GM19023 (cell line): Measurements from ENCODE around the gene ADISSP.
A peak's percentile ranks its signal among the peaks of the same experiment; 100 is the strongest.

ENCODE experiments used
- ATAC-seq: cut with Tn5 transposase; IDR thresholded peaks from one replicate; pipeline ENCODE4 v1.9.1; 2021; ENCODE audit warnings: mild to moderate bottlenecking, moderate library complexity; ENCODE audit not compliant: unreplicated experiment

The ADISSP gene

DNA sequence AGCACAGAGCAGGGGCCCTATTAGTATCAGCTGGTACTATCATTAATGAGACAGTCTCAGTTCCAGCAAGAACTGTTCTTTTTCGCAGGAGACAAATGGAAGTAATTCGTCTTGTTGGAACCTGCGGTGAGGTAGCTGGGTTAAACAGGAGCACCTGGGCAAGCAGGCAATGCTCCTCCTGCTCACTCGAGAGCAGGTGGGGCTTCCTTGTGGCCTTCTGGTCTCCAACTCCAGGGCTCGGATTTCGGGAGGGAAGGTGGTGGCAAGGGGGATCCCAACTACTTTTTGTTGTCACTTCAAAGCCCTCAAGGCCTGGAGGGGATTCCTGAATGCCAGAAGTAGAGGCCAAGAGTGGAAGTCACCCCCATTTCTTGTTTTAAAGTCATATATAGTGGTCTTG, 15.0 kb upstream of the ADISSP start:
- no peak for ATAC-seq

DNA sequence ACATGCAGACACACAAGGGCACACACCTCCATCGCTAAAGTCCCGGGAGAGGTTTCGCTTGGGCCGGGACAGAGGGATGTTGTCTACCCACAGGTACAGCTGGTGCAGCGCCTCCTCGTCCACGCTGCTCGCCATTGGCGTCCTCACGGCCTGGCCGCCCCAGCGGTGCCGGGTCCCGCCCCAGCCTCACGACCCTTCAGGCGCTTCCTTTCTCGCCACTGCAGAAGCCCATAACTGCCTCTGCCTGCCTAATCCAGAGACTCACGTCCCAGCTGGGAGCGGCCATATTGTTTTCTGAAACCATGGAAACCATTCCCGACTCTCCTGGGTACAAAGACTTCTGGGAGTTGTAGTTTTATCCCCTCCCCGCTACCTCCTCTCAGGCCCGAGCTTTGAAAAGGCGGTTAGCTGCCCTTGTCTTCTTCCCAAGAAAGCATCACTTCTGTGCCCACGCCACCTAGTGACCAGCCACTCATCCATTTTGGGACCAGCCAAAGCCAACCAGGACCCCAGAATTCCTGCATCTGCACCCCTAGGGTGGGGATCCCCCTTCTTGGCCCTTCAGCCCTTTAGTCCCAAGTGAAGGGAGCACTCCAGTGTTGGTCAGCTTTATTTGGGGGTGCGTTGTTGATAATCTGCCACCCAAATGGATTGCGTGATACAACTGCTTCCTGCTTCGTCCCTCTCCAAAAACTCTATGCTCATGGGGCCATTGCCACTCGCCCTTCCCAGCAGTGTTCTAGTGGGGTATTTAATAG, 13.8 kb upstream of the ADISSP start, which contains the start of gene SPEF1:
TSS of gene SPEF1 (minus strand) at position 296 of the 758 bp plus-strand sequence. CDS start at position 135, 161 bp downstream.
- ATAC-seq = peak; percentile 60

DNA sequence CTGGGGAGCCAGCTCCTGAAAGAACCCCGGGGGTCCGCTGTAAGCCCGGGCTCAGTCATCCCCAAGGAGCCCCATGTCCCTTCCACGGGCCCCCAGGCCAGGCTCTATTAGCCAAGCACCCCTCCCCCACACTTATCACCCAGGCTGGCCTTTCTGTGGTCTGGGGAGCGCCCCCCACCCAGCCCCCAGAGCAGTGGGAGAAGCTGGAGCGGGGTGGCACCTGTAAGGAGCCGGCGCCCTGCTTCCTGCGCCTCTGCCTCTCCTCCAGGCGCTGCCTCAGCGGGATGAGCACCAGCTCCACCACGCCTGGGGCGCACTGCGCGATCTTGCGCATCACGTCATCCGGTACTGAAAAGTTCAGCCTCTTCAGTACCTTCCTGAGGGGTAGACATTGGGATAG, 11.4 kb upstream of the ADISSP start:
- no peak for ATAC-seq

DNA sequence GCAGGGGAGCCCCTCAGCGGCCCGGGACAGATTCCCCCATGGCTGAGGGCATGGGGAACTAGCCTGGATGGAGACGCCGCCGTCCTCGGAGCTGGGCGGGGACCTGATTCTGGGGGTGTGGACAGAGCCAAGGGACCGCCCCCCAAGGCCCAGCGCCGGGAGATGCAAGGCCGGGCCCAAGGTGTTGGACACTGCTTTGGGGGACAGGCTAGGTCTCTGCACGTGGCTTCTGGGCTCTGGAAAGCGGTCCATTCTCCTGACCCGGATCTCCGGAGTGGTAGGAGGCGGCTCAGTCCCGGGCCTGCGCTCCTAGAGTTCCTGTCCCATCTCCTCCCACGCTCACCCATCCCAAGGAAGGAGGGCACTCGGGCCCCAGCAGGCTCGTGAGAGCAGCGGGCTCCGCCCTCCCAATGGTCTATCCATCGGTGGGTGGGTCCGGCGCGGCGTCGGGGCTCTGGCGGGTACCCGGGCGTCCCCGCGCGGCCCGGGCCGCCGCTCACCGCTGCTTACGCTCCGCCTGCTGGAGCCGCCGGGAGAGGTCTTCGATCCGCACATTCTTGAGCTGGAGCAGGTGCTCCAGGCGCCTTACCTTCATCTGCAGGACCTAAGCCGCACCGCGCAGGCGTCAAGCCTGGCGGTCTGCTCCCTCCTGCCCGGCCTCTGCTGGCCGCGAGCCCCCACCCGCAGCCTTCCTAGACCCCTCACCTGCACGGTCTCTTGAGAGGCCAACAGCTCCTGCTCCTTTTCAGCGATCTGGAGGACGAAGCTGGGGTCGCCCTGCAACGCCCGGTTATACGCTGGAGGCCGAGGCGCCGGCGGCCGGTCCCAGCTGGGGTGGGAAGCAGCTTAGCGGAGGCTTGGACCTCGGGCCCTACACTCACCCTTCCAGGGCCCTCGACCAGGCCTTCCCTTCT, 10.4 kb upstream of the ADISSP start:
- no peak for ATAC-seq

DNA sequence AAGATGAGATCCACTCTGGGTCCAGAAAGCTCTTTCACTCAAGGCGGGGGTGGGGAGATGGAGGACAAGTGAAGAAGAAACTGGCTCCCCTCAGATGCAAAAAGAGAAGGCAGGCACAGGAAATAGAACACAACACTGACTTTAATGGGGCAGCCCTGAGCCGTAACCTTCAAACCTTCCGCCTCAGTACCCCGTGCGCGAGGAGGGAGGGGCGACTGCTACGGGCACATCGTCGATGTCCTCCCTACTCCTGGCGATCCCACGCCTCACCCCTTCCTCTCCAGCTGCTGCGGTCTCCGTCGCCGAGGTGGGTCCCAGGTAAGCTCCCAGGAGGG, 9.8 kb upstream of the ADISSP start:
- no peak for ATAC-seq

DNA sequence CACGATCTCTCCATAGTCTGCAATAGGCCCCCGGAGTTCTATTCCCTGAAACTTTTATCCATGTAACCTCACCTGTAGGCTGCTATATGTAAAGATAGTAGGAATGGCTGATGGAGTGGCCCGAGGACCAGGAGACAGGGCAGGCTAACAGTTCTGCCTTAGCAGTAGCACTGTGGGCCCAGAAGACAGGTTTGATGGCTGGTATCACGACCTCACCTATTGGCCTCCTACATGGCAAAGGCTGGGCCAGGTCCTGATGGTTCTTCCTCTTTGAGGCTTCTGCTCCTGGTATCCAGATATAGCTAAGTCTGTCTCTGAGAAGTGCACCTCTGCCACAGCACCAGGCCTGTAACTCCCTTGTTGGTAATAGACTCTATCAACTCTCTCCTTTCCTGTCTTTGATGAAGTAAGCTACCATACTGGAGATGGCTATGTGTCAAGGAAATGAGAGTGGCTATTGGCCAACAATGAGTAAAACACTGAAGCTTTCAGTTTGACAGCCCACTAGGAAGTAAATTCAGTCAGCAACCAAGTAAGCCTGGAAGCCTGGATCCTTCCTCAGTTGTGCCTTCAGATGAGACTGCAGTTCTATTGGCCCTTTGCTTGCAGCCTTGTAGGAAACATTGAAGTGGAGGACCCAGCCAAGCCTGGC, 8.0 kb upstream of the ADISSP start:
- no peak for ATAC-seq

DNA sequence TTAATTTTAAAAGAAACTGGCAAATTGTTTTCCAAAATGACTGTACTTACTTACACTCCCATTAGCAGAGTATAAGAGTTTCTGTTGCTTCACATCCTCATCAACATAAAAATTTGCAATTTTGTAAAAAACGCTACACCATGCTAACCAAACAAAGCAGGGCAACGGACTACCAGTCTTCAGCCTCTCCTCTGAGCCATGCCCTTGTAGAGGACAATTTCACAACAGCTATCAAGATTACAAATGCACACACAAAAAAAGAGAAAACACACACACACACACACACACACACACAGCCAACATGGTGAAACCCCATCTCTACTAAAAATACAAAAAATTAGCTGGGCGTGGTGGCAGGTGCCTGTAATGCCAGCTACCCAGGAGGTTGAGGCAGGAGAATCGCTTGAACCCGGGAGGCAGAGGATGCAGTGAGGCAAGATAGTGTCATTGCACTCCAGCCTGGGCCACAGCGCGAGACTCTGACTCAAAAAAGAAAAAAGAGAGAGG, 4.1 kb upstream of the ADISSP start:
- ATAC-seq = no peak

DNA sequence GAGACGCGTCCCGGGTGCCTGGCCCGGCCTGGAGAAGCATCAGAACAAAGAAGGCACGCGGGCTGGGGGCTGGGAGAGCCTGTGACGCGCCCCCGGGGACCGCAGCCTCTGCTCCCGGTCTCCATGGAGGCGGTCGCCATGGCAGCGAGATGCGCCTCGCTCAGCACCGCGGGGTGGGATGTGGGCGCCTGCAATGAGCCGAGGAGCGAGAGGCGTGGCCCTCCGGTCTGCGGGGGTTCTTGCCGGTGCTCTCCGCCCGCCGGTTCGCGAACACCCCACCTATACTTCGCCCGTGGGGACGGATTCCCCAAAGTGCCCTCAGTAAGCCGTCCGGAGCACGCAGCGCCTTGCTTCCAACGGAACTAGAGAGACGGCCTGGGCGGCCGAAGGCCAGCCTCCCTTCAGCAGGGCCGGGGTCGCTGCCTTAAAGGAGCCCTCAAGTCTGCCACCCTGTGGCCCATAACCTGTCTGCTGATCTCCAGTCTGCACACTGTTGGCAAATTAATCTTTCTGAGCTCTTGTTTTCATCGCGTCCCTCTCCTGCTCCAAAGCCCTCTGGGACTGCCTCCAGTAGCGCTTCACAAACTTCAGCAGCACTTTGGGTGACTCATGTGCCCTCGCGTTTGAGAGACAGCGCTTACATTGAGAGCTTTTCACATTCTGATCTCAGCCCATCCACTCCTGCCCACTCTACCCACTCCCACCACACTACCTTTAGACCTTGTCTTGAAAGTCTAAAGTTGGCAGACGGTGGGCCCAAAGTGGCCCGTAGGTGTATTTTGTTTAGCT, 983 bp upstream of the ADISSP start:
- ATAC-seq = peak; percentile 35

DNA sequence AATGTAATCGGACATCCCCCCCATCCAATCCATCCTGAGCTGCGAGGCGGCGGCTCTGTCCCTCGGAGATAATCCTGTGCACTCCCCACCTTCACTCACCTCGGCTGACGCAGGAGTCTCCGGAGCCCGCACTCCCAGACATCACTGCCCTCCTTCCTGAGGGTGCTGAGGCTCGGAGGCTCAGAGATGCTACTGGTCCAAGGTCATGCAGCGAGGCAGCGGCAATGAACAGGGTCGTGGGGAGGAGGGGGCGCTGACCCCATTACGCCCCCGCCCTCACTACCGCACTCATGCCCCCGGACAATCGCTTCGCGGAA, 485 bp downstream of the ADISSP start:
- no peak for ATAC-seq

DNA sequence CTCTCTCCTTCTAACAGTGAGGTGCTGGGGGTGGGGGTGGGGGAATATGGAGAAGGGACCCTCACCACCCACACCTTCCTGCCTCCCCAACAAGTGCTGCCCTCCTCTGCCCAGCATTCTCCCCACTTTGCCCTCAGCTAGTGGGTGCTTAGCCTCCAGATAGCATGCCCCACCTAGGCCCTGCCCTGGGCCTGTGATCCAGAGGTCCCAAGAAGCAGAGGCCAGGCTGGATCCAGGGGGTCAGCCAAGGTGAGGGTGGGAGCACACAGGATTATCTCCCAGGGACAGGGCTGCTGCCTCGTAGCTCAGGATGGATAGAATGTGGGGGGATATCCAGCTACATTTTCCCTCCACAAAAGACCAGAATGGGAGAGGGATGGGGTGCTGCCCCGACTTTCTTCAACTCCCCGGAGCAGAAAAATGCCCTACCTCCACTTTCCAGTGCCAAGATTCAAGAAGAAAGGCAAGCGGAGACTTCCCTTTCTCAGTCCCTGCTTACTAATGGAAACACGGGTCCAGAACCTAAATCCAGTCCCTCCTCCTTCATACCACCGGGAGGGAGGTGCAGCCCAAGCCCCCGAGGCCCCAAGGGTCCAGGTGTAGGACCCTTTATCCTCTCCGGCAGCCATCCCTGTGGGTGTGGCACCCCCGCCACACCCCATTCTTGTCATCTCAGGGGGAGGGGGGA, 987 bp downstream of the ADISSP start:
- no peak for ATAC-seq

DNA sequence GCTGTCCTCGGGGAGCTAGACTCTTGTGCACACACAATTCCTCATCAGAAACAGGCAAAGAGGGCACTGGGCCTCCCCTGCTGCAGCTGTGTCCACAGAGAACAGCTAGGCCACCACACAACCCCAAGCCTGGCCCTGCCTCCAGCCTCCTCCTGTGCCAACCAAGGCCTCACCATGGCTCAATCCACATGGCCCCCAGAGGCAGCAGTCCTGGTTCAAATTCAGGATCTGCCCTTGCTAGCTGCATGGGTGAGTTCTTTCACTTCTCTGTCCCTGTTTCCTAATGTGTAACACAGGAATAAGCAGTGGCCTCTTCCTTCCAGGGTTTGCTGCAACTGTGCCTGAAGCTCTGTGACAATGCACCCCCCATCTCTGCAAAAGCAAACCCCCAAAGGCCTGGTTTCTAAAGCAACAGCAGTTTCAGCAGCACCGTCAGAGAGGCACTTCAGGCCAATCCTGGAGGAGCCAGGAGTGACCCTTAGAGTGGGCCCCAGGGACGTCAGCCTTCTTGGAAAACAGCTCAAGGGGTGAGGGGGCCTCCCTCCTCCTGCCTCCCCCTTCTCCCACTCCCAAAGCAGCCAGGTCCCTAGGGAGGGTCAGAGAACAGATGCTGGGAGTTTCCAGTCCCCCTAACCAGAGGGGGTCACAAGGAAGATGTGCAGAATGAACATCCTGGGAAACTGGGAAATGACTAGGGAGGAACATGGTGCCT, 2.2 kb downstream of the ADISSP start:
- ATAC-seq = no peak

DNA sequence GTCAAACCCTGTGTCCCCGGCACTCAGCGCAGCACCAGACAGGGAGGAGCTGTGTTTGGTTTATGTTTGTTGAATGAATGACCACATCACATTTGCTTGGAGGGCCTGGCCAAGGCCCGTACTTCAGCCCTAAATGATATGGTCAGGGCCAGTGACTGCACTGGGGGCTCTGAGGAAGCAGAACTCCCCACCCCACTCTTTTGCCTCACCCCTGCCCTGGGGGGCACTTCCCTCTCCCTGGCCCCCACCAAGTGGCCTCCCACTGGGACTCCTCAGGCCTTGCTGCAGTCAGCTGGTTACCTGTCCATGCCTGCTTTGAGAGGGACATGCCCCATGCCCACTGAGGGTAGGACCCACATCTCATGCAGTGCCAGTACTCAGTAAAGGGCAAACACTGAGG, 2.9 kb downstream of the ADISSP start:
- no peak for ATAC-seq

DNA sequence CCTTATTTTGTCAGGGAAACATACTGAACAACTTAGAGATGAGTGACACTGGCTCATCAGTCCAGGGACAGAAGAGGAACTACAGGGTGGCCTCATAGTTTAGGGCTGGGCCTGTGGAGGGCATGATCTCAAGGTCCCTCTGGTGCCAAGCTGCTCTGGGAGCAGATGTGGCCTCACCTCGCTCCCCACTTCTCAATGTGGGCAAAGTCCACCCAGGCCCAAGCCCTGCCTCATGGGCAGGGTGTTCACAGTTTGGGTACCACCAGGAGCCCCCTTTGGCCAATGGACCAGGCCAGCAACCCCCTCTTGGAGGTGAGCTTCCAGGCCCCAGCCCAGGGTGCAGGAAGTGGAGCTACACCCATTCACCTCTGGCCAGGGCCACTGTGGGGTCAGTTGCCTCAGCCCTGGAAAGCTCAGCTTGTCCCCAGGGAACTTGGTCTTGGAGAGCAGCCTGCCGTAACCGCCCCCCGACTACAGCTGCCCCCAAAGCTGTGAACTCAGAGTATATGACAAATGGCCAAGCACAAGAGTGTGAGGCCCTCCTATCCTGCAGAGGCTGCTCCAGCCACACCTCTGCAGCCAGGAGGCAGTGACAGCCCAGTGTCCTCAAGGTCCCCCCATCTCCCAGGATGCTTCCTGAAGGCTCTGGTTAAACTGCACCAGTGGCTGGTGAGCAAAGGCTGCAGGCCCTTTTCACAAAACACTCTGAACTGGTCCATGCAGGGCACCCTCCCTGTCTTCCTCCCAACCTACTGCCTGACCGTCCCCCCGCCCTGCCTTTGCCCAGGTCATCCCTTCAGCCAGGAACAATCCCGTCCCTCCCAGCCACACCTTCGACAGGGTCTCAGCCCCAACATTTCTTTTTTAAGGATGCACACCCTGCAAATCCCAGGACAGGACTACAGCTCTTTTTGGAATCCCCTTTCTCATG, 3.6 kb downstream of the ADISSP start:
- ATAC-seq = no peak

DNA sequence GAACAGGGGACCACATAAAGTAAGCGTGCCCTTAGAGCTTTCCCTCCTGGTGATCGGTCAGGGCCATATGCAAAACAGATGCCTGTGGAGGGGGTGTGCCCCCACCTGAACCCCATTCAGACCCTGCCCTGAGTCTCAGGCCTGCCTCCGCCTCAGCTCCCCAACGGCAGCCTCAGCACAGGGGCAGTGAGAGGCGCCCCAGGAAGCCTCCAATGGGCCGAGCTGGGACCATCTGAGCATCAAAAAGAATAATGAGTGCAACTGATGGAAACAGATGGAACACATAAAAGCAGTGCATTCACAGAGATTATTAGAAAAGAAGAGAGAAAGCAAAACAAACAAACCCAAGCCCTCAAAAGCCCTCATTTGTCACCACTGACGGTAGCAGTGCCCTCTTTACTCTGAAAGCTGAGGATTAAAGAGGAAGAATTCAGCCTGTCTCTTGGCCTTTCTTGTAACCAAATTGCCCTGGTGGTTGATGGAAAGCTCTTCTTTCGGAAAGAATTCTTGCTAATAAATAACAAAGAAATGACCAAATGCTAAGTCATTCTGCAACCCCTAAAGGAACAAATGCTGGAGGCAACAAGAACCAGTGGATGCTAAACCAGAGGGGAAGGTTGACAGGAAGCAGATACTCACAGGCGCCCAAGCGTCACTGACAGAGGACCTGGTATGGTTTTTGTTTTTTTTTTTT, 6.8 kb downstream of the ADISSP start:
- no peak for ATAC-seq

DNA sequence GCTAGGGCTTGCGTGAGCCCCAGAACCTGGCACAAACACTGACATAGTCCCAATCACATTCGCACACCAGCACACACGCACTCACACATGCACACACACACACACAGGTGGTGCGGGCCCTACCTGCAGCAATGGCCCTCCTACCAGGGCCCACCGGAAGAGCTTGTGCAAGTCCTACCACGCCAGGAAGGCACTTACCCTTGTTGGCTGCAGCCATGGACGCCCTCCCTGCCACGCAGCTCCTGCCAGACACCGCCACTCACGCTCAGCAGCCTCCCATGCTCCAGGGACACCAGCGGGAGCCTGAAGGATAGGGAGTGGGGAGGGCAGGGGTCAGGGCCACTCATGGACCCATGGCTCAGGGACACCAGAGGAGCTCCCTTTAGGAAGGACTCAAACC, 7.7 kb downstream of the ADISSP start:
- ATAC-seq = no peak

DNA sequence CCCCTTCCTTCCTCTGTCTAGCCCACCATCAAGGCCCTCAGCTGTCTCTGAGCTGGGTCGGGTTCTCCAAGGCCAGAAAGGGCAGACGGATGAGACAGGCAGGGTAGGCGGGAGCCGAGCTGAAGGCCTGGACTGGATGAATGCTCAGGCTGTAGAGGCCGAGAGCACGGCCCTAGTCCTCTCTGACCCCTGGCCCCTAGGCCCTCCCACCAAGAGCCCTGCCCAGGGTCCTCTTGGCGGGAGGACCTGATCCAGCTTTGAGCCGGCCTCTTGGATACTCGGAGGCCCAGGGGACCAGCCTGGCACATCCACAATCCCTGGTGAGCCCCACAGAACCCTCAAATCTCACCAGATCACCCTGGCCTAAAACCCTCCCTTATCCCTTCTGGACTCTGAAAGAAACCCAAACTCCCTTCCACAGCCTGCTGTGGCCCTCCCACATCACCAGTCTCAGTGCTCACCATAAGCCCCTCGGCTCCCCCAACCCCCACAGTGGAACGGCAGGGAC, 8.2 kb downstream of the ADISSP start:
- no peak for ATAC-seq

DNA sequence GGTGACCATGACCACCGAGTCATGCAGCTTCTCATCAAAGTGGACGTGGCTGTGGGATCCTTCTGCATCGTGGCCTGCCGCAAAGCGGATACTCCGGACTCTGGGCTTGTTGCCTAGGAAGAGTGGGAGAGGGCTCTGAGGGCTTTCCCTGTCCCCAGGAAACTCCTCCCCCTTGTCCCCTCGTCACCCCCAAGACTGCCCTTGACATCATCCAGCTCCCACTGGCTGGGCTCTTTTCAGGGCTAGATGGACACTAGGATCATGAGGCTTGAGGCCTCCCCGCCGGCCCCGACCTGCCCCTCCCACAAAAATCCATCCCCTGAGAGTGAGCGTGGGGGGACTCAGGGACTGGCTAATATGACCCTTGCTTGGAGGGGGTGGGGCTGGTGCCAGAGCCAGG, 9.0 kb downstream of the ADISSP start:
- no peak for ATAC-seq

DNA sequence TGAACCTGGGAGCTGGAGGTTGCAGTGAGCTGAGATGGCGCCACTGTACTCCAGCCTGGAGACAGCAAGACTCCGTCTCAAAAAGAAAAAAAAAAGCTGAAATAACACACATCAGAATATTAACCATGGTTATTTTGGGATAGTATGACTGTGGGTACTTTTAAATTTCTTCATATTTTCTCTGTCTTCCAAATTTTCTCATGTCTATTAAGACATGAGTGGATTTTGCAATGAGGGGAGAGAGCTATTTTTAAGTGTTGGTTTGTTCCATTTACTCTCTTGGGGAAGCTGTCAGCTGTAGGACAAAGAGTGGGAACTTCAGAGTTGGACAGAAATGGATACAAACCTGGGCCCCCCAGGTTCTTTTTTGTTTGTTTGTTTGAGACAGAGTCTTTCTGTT, 10.3 kb downstream of the ADISSP start:
- no peak for ATAC-seq
